CD4-positive, alpha-beta T cell treated with Interleukin-21 for 1 hour (primary cell): ENCODE measurements around the gene ZNF280C.
"Not testable (repeated sequence)": the region's sequence is repeated elsewhere in the genome, so short reads cannot be mapped to it uniquely, and the experiment has no call there.

Experiments used
- DNase-seq: peaks from one replicate; pipeline ENCODE4 v3.0.0-alpha.2; 2020

ZNF280C gene, protein sequence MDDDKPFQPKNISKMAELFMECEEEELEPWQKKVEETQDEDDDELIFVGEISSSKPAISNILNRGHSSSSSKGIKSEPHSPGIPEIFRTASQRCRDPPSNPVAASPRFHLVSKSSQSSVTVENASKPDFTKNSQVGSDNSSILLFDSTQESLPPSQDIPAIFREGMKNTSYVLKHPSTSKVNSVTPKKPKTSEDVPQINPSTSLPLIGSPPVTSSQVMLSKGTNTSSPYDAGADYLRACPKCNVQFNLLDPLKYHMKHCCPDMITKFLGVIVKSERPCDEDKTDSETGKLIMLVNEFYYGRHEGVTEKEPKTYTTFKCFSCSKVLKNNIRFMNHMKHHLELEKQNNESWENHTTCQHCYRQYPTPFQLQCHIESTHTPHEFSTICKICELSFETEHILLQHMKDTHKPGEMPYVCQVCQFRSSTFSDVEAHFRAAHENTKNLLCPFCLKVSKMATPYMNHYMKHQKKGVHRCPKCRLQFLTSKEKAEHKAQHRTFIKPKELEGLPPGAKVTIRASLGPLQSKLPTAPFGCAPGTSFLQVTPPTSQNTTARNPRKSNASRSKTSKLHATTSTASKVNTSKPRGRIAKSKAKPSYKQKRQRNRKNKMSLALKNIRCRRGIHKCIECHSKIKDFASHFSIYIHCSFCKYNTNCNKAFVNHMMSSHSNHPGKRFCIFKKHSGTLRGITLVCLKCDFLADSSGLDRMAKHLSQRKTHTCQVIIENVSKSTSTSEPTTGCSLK

GRCh38 chrX:130268449-130269170, at the start of gene ZNF280C:
Gene ZNF280C, minus strand, starts transcription at chrX:130268899. Its CDS starts 8,450 bp downstream, at chrX:130260449.
- DNase-seq: peak; percentile 94

GRCh38 chrX:130304587-130305368, 36.1 kb upstream of the ZNF280C start:
- DNase-seq: no peak

- DNase-seq: no peak
These were observed 33.3 kb upstream of the ZNF280C start for GRCh38 chrX:130301977-130302376.

- DNase-seq: no peak
These were observed 32.7 kb upstream of the ZNF280C start for GRCh38 chrX:130301405-130301804.

DNA sequence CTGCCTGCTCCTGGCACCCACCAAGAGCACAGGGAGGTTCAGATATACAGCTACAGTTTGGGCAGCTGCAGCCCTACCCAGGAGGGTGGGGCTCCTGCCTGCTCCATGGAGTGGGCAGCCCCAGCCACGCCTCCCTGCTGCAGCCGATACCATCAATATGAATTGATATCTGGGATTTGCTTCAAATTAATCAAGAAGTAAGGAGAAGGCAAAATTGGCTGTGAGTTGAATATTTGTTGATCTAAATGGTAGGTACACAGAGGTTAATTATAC, 31.2 kb upstream of the ZNF280C start:
- no peak for DNase-seq

DNA sequence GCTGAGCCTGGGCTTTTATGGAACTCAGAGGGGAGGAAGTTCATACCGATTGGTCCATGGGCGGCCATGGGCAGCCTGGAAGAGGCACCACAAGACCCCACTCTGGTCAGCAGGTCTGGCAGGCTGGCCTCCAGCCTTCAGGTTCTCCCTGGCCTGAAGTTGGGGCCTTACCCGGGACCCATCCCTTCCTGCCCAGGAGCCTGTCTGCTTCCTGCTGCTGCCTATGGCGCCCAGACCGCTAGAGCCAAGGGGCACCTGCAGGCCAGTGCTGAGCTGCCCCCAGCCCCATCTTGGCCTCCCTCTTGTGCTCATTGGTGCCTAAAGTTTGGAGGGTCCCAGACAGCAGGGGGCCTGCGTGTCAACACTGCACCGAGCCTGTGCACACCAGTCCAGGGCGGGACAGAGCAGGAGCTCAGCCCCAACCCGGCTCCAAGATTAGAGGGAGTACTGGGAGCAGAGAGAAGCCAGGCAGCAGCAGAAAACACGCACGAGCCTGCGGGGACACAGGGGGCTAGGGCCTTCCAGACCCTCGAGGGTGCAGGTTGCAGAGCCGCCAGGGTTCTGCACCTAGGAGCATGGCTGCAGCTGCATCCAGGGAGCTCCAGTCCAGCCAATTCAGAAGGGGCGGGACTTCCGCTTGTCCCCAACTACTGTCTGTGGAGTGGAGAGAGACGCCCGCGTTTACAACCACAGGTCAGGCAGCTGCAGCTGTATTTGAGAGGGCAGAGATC, 30.7 kb upstream of the ZNF280C start:
- no peak for DNase-seq

- DNase-seq: no peak
These were observed 28.0 kb upstream of the ZNF280C start for GRCh38 chrX:130296743-130297142.

- no peak for DNase-seq
These were observed 27.6 kb upstream of the ZNF280C start for GRCh38 chrX:130296297-130296678.

GRCh38 chrX:130295519-130296296, 27.0 kb upstream of the ZNF280C start:
- no peak for DNase-seq

DNA sequence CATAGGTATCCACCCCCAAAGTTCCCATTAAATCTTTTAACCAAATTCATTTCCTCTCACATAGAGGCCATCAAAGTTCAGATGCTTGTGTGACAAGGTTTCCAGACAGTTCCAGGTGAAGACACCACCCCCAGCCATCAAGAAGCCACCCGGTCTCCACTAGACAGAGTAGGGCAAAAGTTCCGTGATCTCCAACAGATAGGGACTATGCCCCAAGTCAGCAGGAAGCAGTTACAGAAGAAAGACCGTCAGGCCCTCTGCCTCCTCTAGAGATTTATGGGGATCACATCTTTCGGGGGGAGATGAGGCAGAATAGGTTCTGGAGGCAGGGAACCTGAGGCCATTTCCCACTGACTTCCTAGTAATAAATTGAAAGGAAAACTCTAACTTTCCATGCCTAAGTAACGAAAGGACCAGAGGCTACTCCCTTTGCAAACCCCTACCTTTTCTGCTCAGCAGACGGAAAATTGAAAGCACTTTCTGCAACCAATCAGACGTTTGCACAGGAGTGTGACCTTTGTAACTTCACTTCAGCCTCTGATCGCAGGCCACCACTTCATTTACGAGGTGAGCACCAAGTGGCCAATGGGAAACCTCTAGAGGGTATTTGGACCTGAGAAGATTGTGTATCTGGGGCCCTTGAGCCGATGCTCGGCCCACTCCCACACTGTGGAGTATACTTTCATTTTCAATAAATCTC, 18.5 kb upstream of the ZNF280C start:
- DNase-seq: no peak

GRCh38 chrX:130285710-130286109, 17.0 kb upstream of the ZNF280C start:
- no peak for DNase-seq

DNA sequence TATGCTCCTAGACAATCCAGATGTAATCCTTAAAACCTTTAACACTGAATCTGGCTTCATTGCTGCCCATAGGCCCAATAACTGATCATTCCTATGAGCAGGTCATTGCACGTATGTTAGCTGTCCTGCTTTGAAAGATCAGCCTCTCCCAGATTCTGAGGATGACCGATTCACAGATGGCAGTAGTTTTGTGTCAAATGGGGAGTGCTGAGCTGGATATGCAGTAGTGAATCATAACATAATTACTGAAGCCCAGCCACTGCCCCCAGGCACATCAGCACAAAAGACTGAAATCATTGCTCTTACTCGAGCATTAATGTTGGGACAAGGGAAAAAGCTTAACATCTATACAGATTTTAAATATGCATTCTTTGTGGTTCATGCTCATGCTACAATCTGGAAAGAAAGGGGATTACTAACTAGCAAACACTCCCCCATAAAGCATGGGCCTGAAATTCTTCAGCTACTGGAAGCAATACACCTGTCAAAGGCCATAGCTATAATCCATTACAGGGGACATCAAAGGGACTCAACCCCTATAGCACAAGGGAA, 16.4 kb upstream of the ZNF280C start:
- DNase-seq: no peak

- no peak for DNase-seq
These were observed 13.5 kb upstream of the ZNF280C start for GRCh38 chrX:130282151-130282550.

DNA sequence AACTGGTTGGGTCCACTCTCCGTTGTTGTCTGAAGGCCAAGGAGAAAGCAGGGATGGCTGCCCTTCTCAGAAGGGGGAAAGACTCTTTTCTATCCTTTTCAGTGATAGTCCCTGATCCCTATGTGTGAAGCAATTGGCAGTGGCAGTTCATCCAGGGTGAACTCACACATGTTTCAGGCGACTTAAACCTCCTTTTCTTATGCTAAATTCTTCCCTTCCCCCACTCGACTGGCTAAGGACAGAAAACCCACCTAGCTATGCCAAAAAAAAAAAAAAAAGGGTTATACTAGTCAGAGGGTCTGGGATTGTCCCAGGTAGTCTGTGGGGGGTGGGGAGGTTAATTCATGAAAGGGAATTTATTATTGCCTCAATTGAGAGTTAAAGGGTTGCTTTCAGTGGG, 12.2 kb upstream of the ZNF280C start:
- no peak for DNase-seq

DNA sequence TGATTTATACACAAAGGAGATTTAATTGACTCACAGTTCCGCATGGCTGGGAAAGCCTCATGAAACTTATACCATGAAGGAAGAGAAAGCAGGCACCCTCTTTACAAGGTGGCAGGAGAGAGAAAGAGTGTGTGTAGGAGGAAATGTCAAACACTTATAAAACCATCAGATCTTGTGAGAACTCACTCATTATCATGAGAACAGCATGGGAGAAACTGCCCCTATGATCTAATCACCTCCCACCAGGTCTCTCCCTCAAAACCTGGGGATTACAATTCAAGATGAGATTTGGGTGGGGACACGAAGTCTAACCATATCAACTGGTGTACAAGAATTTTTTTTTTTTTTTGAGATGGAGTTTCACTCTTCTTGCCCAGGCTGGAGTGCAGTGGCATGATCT, 3.6 kb upstream of the ZNF280C start:
- not testable (repeated sequence) for DNase-seq

GRCh38 chrX:130269391-130269790, 692 bp upstream of the ZNF280C start:
- not testable (repeated sequence) for DNase-seq

DNA sequence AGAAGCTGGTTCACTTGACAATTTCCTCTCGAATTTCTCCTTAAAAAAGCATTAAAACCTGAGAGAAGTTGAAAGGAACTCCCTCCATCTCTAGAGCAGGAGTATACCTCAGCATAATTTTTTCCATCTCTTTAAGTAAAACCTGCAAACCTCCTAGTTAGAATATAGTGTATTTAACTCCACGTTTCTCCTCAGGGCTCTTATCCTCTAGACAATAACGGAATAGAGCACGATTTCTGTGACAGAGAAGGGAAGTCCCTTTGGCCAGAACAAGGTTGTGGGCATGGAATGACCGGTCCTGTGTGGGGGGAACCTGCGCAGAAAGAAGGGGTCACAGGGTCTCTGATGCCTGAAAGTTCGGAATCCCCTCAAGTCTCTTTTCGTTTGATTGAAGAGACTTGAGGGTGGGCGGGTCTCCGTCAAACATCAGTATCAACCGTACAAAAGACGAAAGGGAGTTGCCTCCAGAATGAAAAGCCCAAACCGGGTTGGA, 697 bp downstream of the ZNF280C start:
- DNase-seq: no peak

- no peak for DNase-seq
These were observed 4.1 kb downstream of the ZNF280C start for GRCh38 chrX:130264573-130264972.

DNA sequence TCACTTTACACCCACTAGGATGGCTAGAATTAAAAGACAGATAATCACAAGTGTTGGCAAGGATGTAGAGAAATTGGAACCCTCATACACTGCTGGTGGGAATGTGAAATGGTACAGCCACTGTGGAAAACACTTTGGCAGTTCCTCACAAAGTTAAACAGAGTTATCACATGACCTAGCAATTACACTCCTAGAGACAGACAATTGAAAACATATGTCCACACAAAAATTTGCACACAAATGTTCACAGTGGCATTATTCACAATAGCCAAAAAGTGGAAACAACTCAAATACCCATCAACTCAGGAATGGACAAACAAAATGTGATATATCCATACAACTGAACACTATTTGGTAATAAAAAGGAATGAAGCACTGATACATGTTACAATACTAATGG, 5.7 kb downstream of the ZNF280C start:
- no peak for DNase-seq

DNA sequence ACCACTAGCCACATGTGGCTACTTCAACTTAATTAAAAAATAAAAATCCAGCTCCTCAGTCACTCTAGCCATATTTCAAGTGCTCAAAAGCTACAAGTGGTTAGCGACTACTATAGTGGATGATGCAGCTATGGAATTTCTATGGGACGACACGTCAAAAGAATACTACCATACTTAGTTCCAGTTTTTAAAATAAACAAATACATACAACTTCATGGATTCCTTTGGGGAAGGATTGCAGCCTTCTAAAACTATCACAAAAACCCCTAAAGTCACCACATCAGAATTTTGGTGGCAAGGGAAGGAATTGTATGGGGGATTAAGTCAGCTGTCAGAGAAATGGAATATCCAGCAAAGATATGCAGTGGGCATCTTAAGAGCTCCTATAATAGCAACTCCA, 6.5 kb downstream of the ZNF280C start:
- DNase-seq: no peak
